Measurements from ENCODE around the gene OR6F1. TPM values are rescaled to one million over a fixed set of nuclear protein-coding genes. Genes with fewer than 3 reads are reported as not detected.
"Not testable (repeated sequence)": the region's sequence is repeated elsewhere in the genome, so short reads cannot be mapped to it uniquely, and the experiment has no call there.

The OR6F1 gene
- not detected for total RNA-seq
- polyA plus RNA-seq, result not detected
- long read RNA-seq, donor 1, result 0 reads
- long read RNA-seq, donor 2, result 0 reads
- long read RNA-seq, donor 3, result 0 reads
- long read RNA-seq, donor 4, result 0 reads

GRCh38 chr1:247716546-247716945 lies at the start of gene OR6F1:
TSS of gene OR6F1 (minus strand) at chr1:247716646. CDS start at chr1:247712755, 3,891 bp downstream.
- Histone ChIP-seq H3K9me3 (ENCODE audit: control insufficient read depth, low read length) (no peaks in the 10 kb centered on the region), H3K27me3 (ENCODE audit: control insufficient read depth, insufficient read depth) (no peaks in the 10 kb centered on the region), H3K27ac (ENCODE audit: low read length) (no peak within 1 kb of the TSS), H3K4me3 (ENCODE audit: low read length) (no peak within 1 kb of the TSS), H3K4me1 (ENCODE audit: control insufficient read depth, insufficient read depth, low read length) (no peaks in the 10 kb centered on the region)
- intact Hi-C loops (cut with DNase I), result no loop called here
- ATAC-seq, result no peak
- WGBS, result 77% methylated on average over 3 of the region's 3 CpGs
- no peak for DNase-seq

- 92% methylated on average over 3 of the region's 3 CpGs for WGBS
- intact Hi-C loops (cut with DNase I), result no loop called here
- H3K27me3 ChIP-seq (ENCODE audit: control insufficient read depth, insufficient read depth), result no peaks in the 10 kb centered on the region
- no peaks in the 10 kb centered on the region for H3K9me3 ChIP-seq (ENCODE audit: control insufficient read depth, low read length)
- H3K4me1 ChIP-seq (ENCODE audit: control insufficient read depth, insufficient read depth, low read length), result no peaks in the 10 kb centered on the region
- no peak for DNase-seq
- no peak within 1 kb of the TSS for H3K4me3 ChIP-seq (ENCODE audit: low read length)
- no peak for ATAC-seq
- no peak within 1 kb of the TSS for H3K27ac ChIP-seq (ENCODE audit: low read length)
Measured at GRCh38 chr1:247760456-247760855, 44.0 kb upstream of the OR6F1 start, which contains the start of gene OR1C1. TSS of gene OR1C1 (minus strand) at chr1:247760556. CDS start at chr1:247758406, 2,150 bp downstream.

- H3K27me3 ChIP-seq (ENCODE audit: control insufficient read depth, insufficient read depth); intact Hi-C loops (cut with DNase I); H3K4me3 ChIP-seq (ENCODE audit: low read length); H3K9me3 ChIP-seq (ENCODE audit: control insufficient read depth, low read length); DNase-seq; H3K27ac ChIP-seq (ENCODE audit: low read length); H3K4me1 ChIP-seq (ENCODE audit: control insufficient read depth, insufficient read depth, low read length); ATAC-seq: not testable (repeated sequence)
- 90% methylated on average over 1 of the region's 1 CpG for WGBS
Measured at GRCh38 chr1:247754311-247754710, 37.9 kb upstream of the OR6F1 start.

DNA sequence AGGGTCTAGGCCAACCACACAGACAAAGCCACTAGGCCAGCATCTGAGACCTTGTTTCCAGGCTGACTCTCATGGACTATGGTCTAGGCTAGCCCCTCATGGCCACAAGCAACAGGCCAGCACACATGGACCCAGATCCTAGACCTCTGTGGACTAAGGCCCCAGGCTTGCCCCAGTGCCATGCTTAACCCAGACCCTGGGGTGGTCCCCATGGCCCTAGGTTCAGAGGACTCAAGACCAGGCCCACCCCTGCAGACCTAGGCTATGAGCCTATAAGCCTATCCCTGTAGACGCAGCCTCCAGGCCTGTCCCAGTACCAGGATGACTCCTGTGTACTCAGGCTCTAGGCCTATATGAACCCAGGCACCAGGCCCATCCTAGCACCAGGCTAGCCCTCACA lies 33.4 kb upstream of the OR6F1 start:
- ATAC-seq (peak in 1 of 2 donors; percentile 29), DNase-seq (peak in 2 of 3 donors; percentile 13 to 21)
- H3K9me3 ChIP-seq (ENCODE audit: control insufficient read depth, low read length), result no peaks in the 10 kb centered on the region
- no peaks in the 10 kb centered on the region for H3K27me3 ChIP-seq (ENCODE audit: control insufficient read depth, insufficient read depth)
- H3K4me3 ChIP-seq (ENCODE audit: low read length), result no peak overlapping the region
- H3K27ac ChIP-seq (ENCODE audit: low read length), result no peak overlapping the region
- H3K4me1 ChIP-seq (ENCODE audit: control insufficient read depth, insufficient read depth, low read length), result no peaks in the 10 kb centered on the region
- intact Hi-C loops (cut with DNase I), result no loop called here
- WGBS, result 91% methylated on average over 1 of the region's 1 CpG

DNA sequence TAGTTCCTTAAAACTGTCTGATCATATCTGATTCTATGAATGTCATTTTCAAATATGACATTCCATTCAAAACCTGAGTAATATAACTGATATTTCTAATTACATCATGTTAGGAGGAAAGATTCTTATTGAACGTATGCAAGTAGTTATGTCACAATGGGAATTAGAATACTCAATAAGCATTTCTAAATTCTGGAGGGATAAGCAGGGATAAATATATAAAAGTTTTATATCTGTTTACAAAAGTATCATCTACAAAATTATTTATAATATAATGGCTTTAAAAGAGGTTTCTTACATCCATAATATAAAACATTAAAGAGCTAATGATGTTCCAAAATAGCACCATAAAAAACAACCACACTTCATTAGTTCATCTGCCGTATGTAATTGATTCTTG lies 31.6 kb upstream of the OR6F1 start, which contains the start of gene OR14A2:
Gene OR14A2 (minus strand): TSS at position 101 of the 400 bp plus-strand sequence.
- Histone ChIP-seq H3K4me1 (ENCODE audit: control insufficient read depth, insufficient read depth, low read length) (no peaks in the 10 kb centered on the region), H3K27ac (ENCODE audit: low read length) (no peak within 1 kb of the TSS), H3K9me3 (ENCODE audit: control insufficient read depth, low read length) (no peaks in the 10 kb centered on the region), H3K27me3 (ENCODE audit: control insufficient read depth, insufficient read depth) (no peaks in the 10 kb centered on the region), H3K4me3 (ENCODE audit: low read length) (no peak within 1 kb of the TSS)
- ATAC-seq, result no peak
- WGBS, result 92% methylated on average over 2 of the region's 2 CpGs
- no peak for DNase-seq
- intact Hi-C loops (cut with DNase I), result no loop called here

GRCh38 chr1:247747616-247748015 lies 31.2 kb upstream of the OR6F1 start:
- Histone ChIP-seq H3K27me3 (ENCODE audit: control insufficient read depth, insufficient read depth) (no peaks in the 10 kb centered on the region), H3K9me3 (ENCODE audit: control insufficient read depth, low read length) (no peaks in the 10 kb centered on the region), H3K4me1 (ENCODE audit: control insufficient read depth, insufficient read depth, low read length) (no peaks in the 10 kb centered on the region), H3K27ac (ENCODE audit: low read length) (no peak overlapping the region), H3K4me3 (ENCODE audit: low read length) (no peak overlapping the region)
- 90% methylated on average over 7 of the region's 7 CpGs for WGBS
- intact Hi-C loops (cut with DNase I), result no loop called here
- ATAC-seq, result no peak
- DNase-seq, result peak in 1 of 3 donors; percentile 9

DNA sequence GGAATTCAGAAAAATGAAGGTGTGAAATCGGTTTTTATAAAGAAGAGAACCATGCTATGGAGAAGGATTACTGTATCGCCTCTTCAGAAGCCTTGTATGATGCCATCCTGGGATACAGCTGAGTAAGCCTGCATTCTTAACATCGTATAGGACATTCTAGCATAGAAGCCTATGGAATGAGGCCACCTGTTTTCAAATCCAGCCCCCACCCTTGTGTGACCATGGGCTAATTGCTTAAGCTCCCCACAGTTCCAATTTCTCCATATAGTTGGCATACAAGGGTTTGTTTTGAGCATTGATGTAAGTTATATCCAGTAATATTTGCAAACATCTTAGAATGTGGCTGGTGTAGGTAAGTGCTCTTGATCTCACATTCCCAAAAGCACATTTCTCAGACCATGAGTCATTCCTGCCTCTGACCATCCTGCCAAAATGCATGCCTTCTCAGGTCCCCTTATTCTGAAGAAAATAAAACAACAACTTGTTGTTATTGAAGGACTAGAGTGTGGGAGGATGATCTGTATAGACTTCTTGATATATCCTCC lies 30.0 kb upstream of the OR6F1 start:
- intact Hi-C loops (cut with DNase I), result no loop called here
- Histone ChIP-seq H3K27ac (ENCODE audit: low read length) (no peak overlapping the region), H3K9me3 (ENCODE audit: control insufficient read depth, low read length) (no peaks in the 10 kb centered on the region), H3K4me1 (ENCODE audit: control insufficient read depth, insufficient read depth, low read length) (no peaks in the 10 kb centered on the region), H3K27me3 (ENCODE audit: control insufficient read depth, insufficient read depth) (no peaks in the 10 kb centered on the region), H3K4me3 (ENCODE audit: low read length) (no peak overlapping the region)
- DNase-seq, result no peak
- ATAC-seq, result no peak
- 71% methylated on average over 3 of the region's 3 CpGs for WGBS

DNA sequence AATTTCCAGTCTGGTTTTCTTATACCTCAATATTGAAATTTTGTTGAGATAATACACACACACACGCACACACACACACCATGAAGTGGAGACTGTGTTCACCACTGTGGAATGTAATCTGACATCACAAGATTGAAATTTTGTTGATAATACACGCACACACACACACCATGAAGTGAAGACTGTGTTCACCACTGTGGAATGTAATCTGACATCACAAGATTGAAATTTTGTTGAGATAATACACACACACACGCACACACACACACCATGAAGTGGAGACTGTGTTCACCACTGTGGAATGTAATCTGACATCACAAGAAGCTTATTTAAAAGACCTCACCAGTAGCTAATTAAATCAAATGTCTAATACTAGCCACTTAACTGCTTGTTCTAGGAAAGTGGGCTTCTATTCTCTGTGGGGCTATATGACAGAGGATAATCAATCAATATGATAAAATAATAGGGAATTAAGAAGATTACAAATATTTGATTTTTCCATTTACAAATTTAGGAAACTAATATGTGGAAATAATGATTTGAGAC lies 25.8 kb upstream of the OR6F1 start:
- H3K27me3 ChIP-seq (ENCODE audit: control insufficient read depth, insufficient read depth); H3K4me3 ChIP-seq (ENCODE audit: low read length); H3K9me3 ChIP-seq (ENCODE audit: control insufficient read depth, low read length); H3K4me1 ChIP-seq (ENCODE audit: control insufficient read depth, insufficient read depth, low read length); DNase-seq; H3K27ac ChIP-seq (ENCODE audit: low read length); ATAC-seq; intact Hi-C loops (cut with DNase I): not testable (repeated sequence)
- 31% methylated on average over 3 of the region's 3 CpGs for WGBS

GRCh38 chr1:247741756-247742155 lies 25.3 kb upstream of the OR6F1 start:
- Histone ChIP-seq H3K4me3 (ENCODE audit: low read length) (no peak overlapping the region), H3K27ac (ENCODE audit: low read length) (no peak overlapping the region), H3K9me3 (ENCODE audit: control insufficient read depth, low read length) (no peaks in the 10 kb centered on the region), H3K4me1 (ENCODE audit: control insufficient read depth, insufficient read depth, low read length) (no peaks in the 10 kb centered on the region), H3K27me3 (ENCODE audit: control insufficient read depth, insufficient read depth) (no peaks in the 10 kb centered on the region)
- intact Hi-C loops (cut with DNase I), result no loop called here
- WGBS, result 78% methylated on average over 5 of the region's 5 CpGs
- DNase-seq, result no peak
- no peak for ATAC-seq

GRCh38 chr1:247740721-247741120 lies 24.3 kb upstream of the OR6F1 start:
- H3K9me3 ChIP-seq (ENCODE audit: control insufficient read depth, low read length), result no peaks in the 10 kb centered on the region
- ATAC-seq (no peak), DNase-seq (no peak)
- 83% methylated on average over 2 of the region's 2 CpGs for WGBS
- intact Hi-C loops (cut with DNase I), result no loop called here
- no peak overlapping the region for H3K27ac ChIP-seq (ENCODE audit: low read length)
- H3K4me3 ChIP-seq (ENCODE audit: low read length), result no peak overlapping the region
- H3K27me3 ChIP-seq (ENCODE audit: control insufficient read depth, insufficient read depth), result no peaks in the 10 kb centered on the region
- no peaks in the 10 kb centered on the region for H3K4me1 ChIP-seq (ENCODE audit: control insufficient read depth, insufficient read depth, low read length)

- Histone ChIP-seq H3K27ac (ENCODE audit: low read length) (no peak within 1 kb of the TSS), H3K9me3 (ENCODE audit: control insufficient read depth, low read length) (no peaks in the 10 kb centered on the region), H3K4me3 (ENCODE audit: low read length) (no peak within 1 kb of the TSS), H3K27me3 (ENCODE audit: control insufficient read depth, insufficient read depth) (no peaks in the 10 kb centered on the region), H3K4me1 (ENCODE audit: control insufficient read depth, insufficient read depth, low read length) (no peaks in the 10 kb centered on the region)
- ATAC-seq (no peak), DNase-seq (no peak)
- WGBS, result 97% methylated on average over 1 of the region's 1 CpG
- intact Hi-C loops (cut with DNase I), result no loop called here
Measured at GRCh38 chr1:247738315-247738714, 21.9 kb upstream of the OR6F1 start, which contains the start of gene OR14K1. TSS of gene OR14K1 (plus strand) at chr1:247738615. CDS start at chr1:247738615, 0 bp downstream.
